GM04504 (cell line): Measurements from ENCODE around the gene FAM168A.

Experiments used
- DNase-seq: peaks from one replicate; pipeline ENCODE4 v3.0.0-alpha.2; 2012; ENCODE audit warnings: low read depth

The FAM168A gene

GRCh38 chr11:73426219-73426850, 171.6 kb downstream of the FAM168A start:
- DNase-seq, result no peak

GRCh38 chr11:73425108-73425507, 172.8 kb downstream of the FAM168A start:
- DNase-seq, result no peak

- DNase-seq, result no peak
Measured at GRCh38 chr11:73423506-73423905, 174.4 kb downstream of the FAM168A start.

- DNase-seq, result no peak
Measured at GRCh38 chr11:73422886-73423285, 175.0 kb downstream of the FAM168A start.

- DNase-seq, result no peak
Measured at GRCh38 chr11:73420136-73420535, 177.8 kb downstream of the FAM168A start.

GRCh38 chr11:73416786-73417185, 181.1 kb downstream of the FAM168A start:
- DNase-seq, result no peak

GRCh38 chr11:73415854-73416615, 181.9 kb downstream of the FAM168A start:
- DNase-seq, result peak; percentile 69

- DNase-seq, result peak; percentile 63
Measured at GRCh38 chr11:73414977-73415651, 182.8 kb downstream of the FAM168A start.

- no peak for DNase-seq
Measured at GRCh38 chr11:73413256-73413655, 184.7 kb downstream of the FAM168A start.

GRCh38 chr11:73412308-73412707, 185.6 kb downstream of the FAM168A start:
- DNase-seq, result no peak

- no peak for DNase-seq
Measured at GRCh38 chr11:73411031-73411430, 186.9 kb downstream of the FAM168A start.

GRCh38 chr11:73410627-73411026, 187.3 kb downstream of the FAM168A start:
- no peak for DNase-seq

GRCh38 chr11:73409431-73409830, 188.5 kb downstream of the FAM168A start:
- no peak for DNase-seq

- no peak for DNase-seq
Measured at GRCh38 chr11:73406619-73407018, 191.3 kb downstream of the FAM168A start.

GRCh38 chr11:73406131-73406530, 191.8 kb downstream of the FAM168A start:
- DNase-seq, result no peak

- no peak for DNase-seq
Measured at GRCh38 chr11:73405146-73405510, 192.8 kb downstream of the FAM168A start.

GRCh38 chr11:73404506-73405145, 193.3 kb downstream of the FAM168A start:
- no peak for DNase-seq

- DNase-seq, result peak; percentile 33
Measured at GRCh38 chr11:73404048-73404447, 193.9 kb downstream of the FAM168A start.

- no peak for DNase-seq
Measured at GRCh38 chr11:73403541-73403940, 194.4 kb downstream of the FAM168A start.

- DNase-seq, result no peak
Measured at GRCh38 chr11:73402834-73403185, 195.1 kb downstream of the FAM168A start.

- no peak for DNase-seq
Measured at GRCh38 chr11:73401924-73402833, 195.7 kb downstream of the FAM168A start.
